ENCODE results near the gene GNAQ.

The GNAQ gene

GRCh38 chr9:77896269-77896937 lies 135.2 kb downstream of the GNAQ start:
- TF ChIP-seq TAF1 (IDR thresholded peaks at IDR 0.05; ENCODE audit: borderline replicate concordance, insufficient read depth, low read length) = no peak
- TF ChIP-seq FOXP2 (optimal IDR thresholded peaks at IDR 0.05; ENCODE audit: borderline replicate concordance, extremely low read depth, extremely low read length, insufficient read depth) = no peak
- TF ChIP-seq SIN3A (IDR thresholded peaks at IDR 0.05; ENCODE audit: borderline replicate concordance, insufficient read depth, low read length) = no peak
- TF ChIP-seq REST (IDR thresholded peaks at IDR 0.05; ENCODE audit: insufficient read depth in 1 of 2, low read depth in 2 of 2, low read length in 2 of 2) = no peak
- no peak for TF ChIP-seq POLR2AphosphoS5 (IDR thresholded peaks at IDR 0.05; ENCODE audit: low read depth, low read length)

GRCh38 chr9:77893706-77894105 lies 137.9 kb downstream of the GNAQ start:
- no peak for TF ChIP-seq POLR2AphosphoS5 (IDR thresholded peaks at IDR 0.05; ENCODE audit: low read depth, low read length)
- no peak for TF ChIP-seq REST (IDR thresholded peaks at IDR 0.05; ENCODE audit: insufficient read depth in 1 of 2, low read depth in 2 of 2, low read length in 2 of 2)
- TF ChIP-seq SIN3A (IDR thresholded peaks at IDR 0.05; ENCODE audit: borderline replicate concordance, insufficient read depth, low read length) = no peak
- TF ChIP-seq FOXP2 (optimal IDR thresholded peaks at IDR 0.05; ENCODE audit: borderline replicate concordance, extremely low read depth, extremely low read length, insufficient read depth) = no peak
- TF ChIP-seq TAF1 (IDR thresholded peaks at IDR 0.05; ENCODE audit: borderline replicate concordance, insufficient read depth, low read length) = no peak

- TF ChIP-seq TAF1 (IDR thresholded peaks at IDR 0.05; ENCODE audit: borderline replicate concordance, insufficient read depth, low read length) = no peak
- TF ChIP-seq SIN3A (IDR thresholded peaks at IDR 0.05; ENCODE audit: borderline replicate concordance, insufficient read depth, low read length) = no peak
- TF ChIP-seq REST (IDR thresholded peaks at IDR 0.05; ENCODE audit: insufficient read depth in 1 of 2, low read depth in 2 of 2, low read length in 2 of 2) = no peak
- TF ChIP-seq FOXP2 (optimal IDR thresholded peaks at IDR 0.05; ENCODE audit: borderline replicate concordance, extremely low read depth, extremely low read length, insufficient read depth) = no peak
- no peak for TF ChIP-seq POLR2AphosphoS5 (IDR thresholded peaks at IDR 0.05; ENCODE audit: low read depth, low read length)
Observed at GRCh38 chr9:77892955-77893514, 138.6 kb downstream of the GNAQ start.

- no peak for TF ChIP-seq FOXP2 (optimal IDR thresholded peaks at IDR 0.05; ENCODE audit: borderline replicate concordance, extremely low read depth, extremely low read length, insufficient read depth)
- TF ChIP-seq TAF1 (IDR thresholded peaks at IDR 0.05; ENCODE audit: borderline replicate concordance, insufficient read depth, low read length) = no peak
- TF ChIP-seq REST (IDR thresholded peaks at IDR 0.05; ENCODE audit: insufficient read depth in 1 of 2, low read depth in 2 of 2, low read length in 2 of 2) = no peak
- TF ChIP-seq POLR2AphosphoS5 (IDR thresholded peaks at IDR 0.05; ENCODE audit: low read depth, low read length) = no peak
- TF ChIP-seq SIN3A (IDR thresholded peaks at IDR 0.05; ENCODE audit: borderline replicate concordance, insufficient read depth, low read length) = no peak
Observed at GRCh38 chr9:77892171-77892570, 139.4 kb downstream of the GNAQ start.

All from PFSK-1 (cell line).